Body of pancreas (tissue), 4 donors: ENCODE data around the gene EMID1.

Source experiments
- CTCF ChIP-seq, 7 experiments: fragments of 450-650 bp in 4 of 7; fragments of 200-600 bp in 3 of 7; sonication (generic) in 3 of 7; IDR thresholded peaks; one replicate each; pipeline ENCODE4 v1.5.1; 2016 to 2019; ENCODE audit warnings: antibody characterized with exemption in 7 of 7
- POLR2A ChIP-seq, 3 donors: fragments of 450-650 bp; IDR thresholded peaks; one replicate each; pipeline ENCODE4 v1.6.1; 2016; ENCODE audit warnings: antibody characterized with exemption in 3 of 3, mild to moderate bottlenecking in 2 of 3

GRCh38 chr22:29244785-29245625 lies 39.3 kb downstream of the EMID1 start:
- TF ChIP-seq POLR2A (IDR thresholded peaks at IDR 0.05) (no peak), CTCF (IDR thresholded peaks at IDR 0.05) (no peak)
